ENCODE measurements around the gene PDE2A.

The PDE2A gene

GRCh38 chr11:72586321-72587090 lies 87.7 kb downstream of the PDE2A start:
- DNase-seq, result no peak

DNA sequence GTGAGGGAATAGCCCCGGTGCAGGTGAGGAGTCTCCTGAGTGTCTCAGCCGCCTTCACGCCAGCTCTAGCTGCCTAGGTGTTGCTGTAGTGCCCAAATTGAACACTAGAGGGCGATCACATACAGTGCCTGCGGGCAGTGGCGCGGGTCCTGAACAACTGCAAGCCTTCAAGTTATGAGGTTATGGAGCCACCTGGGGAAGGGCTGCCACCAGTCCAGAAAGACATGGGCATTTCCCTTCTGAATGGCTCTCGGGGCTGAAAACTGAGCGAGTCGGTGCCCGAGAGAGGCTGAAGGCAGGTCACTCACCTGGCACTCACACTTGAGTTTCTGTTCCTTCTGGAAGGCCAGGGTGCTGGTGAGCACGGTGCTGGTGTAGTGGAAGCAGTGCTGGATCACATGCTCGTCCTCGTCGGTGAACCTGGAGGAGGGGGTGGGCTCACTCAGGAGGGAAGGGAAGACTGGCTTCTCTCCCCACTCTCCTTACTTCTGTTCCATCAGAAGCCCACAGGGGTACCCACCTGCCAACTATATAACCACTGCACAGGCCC lies 88.4 kb downstream of the PDE2A start:
- DNase-seq, result peak; percentile 81

DNA sequence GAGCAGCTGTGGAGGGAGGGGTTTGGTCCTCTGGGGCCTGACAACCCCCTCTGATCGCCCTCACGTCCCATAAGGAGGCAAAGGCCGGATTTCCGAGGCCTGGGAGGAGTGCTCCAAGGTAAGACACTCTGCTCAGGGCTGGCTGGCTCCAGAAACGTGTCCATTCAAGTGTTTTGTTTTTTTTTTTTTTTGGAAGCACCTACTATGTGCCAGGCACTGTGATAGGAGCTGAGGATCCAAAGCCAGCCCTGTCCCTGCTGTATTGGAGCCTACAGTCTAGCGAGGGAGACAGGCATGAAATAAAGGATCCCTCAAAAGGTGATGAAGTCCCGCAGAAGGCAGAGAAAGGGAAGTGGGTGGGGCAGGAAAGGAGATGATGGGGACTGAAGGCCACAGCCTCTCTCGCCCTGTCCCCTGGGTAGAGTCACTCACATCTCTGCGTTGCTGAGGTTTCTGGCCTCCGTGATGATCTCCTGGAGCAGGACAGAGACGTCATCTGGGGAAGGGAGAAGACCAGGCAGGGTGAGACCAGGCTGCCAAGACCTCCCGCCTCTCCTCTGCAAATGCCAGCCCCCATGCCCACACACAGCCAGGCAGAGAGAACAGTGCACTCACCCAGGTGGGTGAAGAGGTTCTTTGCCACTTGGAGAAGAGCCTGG lies 89.2 kb downstream of the PDE2A start:
- no peak for DNase-seq

GRCh38 chr11:72584293-72584938 lies 89.8 kb downstream of the PDE2A start:
- DNase-seq, result peak; percentile 42

- DNase-seq, result no peak
These were observed 90.5 kb downstream of the PDE2A start for GRCh38 chr11:72583616-72584292.

- no peak for DNase-seq
These were observed 91.1 kb downstream of the PDE2A start for GRCh38 chr11:72583177-72583553.

DNA sequence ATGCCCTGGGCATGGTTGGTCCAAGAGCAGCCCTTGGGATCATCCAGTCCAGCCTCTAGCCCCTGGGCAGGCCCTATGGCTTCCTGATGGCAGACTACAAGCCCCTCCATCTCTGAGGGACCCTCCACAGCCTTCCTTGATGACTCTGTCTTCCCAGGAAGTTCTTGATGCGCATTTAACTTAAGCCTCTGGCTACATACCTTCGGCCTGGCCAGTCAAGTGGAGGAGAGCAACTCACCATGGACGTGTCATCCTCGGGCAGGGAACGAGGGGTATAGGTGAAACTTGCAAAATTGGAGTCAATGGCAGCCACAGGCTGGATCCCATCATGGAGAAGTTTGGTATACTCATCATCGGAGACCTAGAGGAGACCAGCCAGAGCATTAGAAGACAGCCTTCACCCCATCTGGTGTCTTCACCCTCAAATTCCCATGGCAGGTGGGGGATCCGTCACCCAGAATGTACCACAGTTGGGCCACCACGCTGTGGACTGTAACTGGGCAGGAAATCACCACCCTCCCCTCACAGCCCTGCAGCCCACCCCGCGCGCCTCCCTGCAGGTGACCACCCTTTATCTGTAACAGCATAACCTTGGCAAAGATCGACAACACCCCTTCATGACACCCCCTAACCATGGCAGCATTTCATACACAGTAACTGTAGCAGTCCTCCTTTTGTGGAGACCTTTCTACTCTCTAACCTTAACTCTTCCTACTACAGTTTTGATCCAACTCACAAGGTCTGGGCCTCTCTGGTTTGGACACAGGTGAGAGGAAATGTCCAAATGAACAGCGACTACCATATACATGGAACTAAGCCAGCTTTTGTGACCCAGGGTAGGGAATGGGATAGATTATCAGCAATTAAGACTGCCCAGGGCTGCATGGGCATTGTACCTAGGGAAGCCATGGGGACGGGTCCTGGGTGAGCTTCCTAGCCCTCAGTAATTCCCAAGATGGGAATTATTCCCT lies 91.7 kb downstream of the PDE2A start:
- no peak for DNase-seq

DNA sequence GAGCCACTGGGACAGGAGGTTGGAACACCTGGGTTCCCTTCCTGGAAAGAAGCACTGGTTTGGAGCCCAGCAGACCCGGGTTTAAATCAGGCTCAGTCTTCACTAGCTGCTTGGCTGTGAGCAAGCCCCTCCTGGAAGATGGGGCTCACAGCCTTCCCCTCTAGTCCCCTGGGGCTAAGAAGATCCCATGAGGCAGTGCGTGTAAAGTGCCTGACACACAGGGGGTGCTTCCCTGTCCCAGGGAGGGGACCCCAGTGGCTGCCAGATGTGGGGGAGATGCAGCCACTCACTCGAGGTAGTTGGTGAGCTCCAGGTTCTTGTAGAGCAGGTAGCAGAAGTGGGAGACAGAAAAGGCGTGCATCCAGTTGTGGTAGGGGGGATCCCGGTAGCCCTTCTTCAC lies 93.2 kb downstream of the PDE2A start:
- no peak for DNase-seq

DNA sequence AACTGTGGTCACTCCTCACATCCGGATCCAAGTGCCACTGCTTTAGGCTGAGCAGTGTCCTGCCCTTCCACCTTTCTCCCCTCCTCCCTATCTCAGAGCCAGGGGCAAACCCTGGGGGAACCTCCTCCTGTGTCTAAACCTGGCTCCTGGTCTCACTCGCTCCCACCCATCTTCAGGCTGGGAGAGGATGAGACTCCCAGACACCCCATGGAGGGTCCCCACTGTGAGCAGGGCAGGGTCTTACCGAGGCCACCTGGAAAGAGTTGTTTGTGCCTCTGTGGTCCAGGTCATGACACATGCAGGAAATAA lies 93.6 kb downstream of the PDE2A start:
- no peak for DNase-seq

DNA sequence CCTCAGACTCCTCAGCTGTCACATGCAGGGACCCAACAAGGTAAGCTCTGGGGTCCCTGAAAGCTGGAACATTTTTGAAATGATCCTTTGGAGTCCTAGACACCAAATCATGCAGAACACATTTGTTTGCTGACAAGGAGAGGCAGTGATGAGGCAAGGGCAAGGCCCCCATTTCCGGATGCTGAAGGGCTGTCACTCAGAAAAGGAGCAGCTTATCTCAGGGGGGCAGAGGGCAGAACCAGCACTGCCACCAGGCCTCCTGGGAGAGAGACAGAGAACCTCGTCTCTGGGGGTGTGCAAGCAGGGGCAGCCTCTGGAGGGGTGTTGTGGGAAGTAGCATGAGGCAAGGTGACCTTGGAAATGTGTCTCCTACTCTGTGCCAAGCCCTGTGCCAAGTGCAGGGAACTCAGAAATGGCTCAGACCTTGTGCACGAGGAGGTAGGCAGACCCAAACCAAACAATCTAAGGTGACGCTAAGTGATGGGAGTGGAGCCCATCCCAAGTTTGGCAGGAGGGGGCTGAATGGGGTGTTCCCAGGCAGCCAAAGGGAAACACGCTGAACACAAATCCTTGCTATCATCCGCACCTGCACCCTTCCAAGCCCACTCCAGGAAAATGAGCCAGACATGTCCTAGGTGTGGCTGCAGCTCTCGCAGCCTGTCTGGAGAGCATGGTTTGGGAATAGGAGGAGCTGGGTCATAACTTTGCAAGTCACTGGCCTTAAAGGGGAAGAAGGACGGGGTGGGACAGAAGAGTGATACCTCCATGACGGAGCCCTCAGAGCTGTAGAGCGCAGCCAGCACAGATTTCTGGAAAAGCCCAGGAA lies 94.2 kb downstream of the PDE2A start:
- no peak for DNase-seq

- DNase-seq, result no peak
These were observed 95.0 kb downstream of the PDE2A start for GRCh38 chr11:72578991-72579815.

DNA sequence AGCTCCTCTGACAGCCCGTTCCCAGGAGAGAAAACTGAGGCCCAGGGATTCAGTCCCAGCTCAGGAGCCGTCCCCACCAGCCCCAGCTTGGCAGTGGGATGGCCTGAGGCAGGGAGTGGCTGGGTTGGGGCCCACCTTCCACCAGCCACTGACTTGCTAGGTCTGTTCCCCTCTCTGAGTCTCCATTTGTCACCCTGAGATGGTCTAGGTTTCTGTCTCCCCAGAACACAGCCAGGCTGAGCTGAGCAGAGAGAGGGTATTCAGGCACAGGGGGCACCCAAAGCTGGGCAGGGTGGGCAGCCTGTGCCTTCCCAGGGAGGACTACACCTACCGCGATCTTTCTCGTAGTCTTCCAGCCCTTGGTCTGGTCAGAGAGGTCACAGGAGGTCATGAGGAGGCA lies 95.7 kb downstream of the PDE2A start:
- DNase-seq, result no peak

- DNase-seq, result no peak
These were observed 96.2 kb downstream of the PDE2A start for GRCh38 chr11:72578051-72578450.

DNA sequence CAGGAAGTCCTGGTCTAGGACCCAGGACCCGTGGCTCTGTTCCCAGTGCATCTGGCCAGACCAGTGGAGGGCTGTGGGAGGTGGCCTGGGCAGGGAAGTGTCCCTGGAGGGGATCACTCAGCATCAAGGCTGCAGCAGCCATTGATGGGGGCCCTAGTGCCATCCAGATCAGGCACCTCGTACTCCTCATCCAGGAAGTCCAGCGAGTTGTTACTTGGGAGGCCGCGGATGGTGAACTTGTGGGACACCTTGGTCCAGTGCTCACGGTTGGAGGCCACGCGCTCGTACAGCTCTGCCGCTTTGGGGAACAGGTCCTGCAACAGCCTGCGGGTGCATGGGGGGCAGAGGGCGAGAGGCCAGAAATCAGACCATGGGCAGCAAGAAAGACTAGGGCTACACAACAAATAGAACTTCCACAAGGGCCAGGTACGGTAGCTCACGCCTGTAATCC lies 96.9 kb downstream of the PDE2A start:
- no peak for DNase-seq

DNA sequence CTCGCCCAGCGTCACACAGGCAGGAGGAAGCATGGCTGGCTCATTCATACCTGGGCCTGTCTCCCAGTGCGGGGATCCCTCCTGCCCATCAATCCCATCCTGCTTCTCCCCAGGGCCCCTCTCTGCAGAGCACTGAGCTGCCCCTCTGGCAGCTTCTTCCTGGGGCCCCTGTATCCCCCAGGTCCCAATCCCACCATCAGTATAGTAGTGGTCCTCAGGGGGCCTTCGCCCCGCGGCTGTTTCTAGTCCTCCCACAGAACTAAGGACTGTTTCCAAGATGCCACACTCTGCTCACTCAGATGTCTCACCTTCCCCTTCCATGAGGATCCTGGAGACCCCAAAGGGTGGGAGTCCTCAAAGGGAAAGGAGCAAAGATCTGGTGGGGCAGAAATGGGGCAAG lies 97.6 kb downstream of the PDE2A start:
- DNase-seq, result no peak

GRCh38 chr11:72576243-72576595 lies 98.0 kb downstream of the PDE2A start:
- DNase-seq, result no peak

GRCh38 chr11:72575533-72576242 lies 98.5 kb downstream of the PDE2A start:
- DNase-seq, result no peak

- no peak for DNase-seq
These were observed 99.4 kb downstream of the PDE2A start for GRCh38 chr11:72574548-72575460.
